ENCODE results near the gene UBFD1.

UBFD1 gene

GRCh38 chr16:23539984-23540816 lies 17.3 kb upstream of the UBFD1 start:
- TF ChIP-seq REST (IDR thresholded peaks at IDR 0.05; ENCODE audit: low read depth) (no peak), YY1 (IDR thresholded peaks at IDR 0.05; ENCODE audit: low read depth) (no peak), ZBTB7A (IDR thresholded peaks at IDR 0.05; ENCODE audit: low read depth) (no peak), RAD21 (IDR thresholded peaks at IDR 0.05; ENCODE audit: low read depth) (no peak), CEBPB (IDR thresholded peaks at IDR 0.05) (no peak), TAF1 (IDR thresholded peaks at IDR 0.05; ENCODE audit: low read depth) (no peak), CREB1 (IDR thresholded peaks at IDR 0.05; ENCODE audit: low read depth) (no peak), TCF12 (IDR thresholded peaks at IDR 0.05; ENCODE audit: low read depth) (no peak), TEAD4 (IDR thresholded peaks at IDR 0.05) (no peak), FOXM1 (IDR thresholded peaks at IDR 0.05; ENCODE audit: borderline replicate concordance, low read depth) (no peak), EGR1 (IDR thresholded peaks at IDR 0.05) (no peak), EP300 (IDR thresholded peaks at IDR 0.05; ENCODE audit: borderline replicate concordance) (no peak), NFIC (IDR thresholded peaks at IDR 0.05) (no peak)
- TF ChIP-seq, protein P1, sequence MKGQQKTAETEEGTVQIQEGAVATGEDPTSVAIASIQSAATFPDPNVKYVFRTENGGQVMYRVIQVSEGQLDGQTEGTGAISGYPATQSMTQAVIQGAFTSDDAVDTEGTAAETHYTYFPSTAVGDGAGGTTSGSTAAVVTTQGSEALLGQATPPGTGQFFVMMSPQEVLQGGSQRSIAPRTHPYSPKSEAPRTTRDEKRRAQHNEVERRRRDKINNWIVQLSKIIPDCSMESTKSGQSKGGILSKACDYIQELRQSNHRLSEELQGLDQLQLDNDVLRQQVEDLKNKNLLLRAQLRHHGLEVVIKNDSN (IDR thresholded peaks at IDR 0.05): no peak
- TF ChIP-seq, protein P2, sequence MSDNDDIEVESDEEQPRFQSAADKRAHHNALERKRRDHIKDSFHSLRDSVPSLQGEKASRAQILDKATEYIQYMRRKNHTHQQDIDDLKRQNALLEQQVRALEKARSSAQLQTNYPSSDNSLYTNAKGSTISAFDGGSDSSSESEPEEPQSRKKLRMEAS (IDR thresholded peaks at IDR 0.05): no peak

- TF ChIP-seq TEAD4 (IDR thresholded peaks at IDR 0.05): no peak
- TF ChIP-seq CEBPB (IDR thresholded peaks at IDR 0.05): no peak
- TF ChIP-seq ZBTB7A (IDR thresholded peaks at IDR 0.05; ENCODE audit: low read depth): no peak
- TF ChIP-seq, protein P1 (IDR thresholded peaks at IDR 0.05): no peak
- TF ChIP-seq TAF1 (IDR thresholded peaks at IDR 0.05; ENCODE audit: low read depth): no peak
- TF ChIP-seq REST (IDR thresholded peaks at IDR 0.05; ENCODE audit: low read depth): no peak
- no peak for TF ChIP-seq RAD21 (IDR thresholded peaks at IDR 0.05; ENCODE audit: low read depth)
- TF ChIP-seq FOXM1 (IDR thresholded peaks at IDR 0.05; ENCODE audit: borderline replicate concordance, low read depth): no peak
- TF ChIP-seq NFIC (IDR thresholded peaks at IDR 0.05): no peak
- TF ChIP-seq TCF12 (IDR thresholded peaks at IDR 0.05; ENCODE audit: low read depth): no peak
- TF ChIP-seq YY1 (IDR thresholded peaks at IDR 0.05; ENCODE audit: low read depth): no peak
These were observed 13.1 kb upstream of the UBFD1 start for GRCh38 chr16:23544436-23544835.

DNA sequence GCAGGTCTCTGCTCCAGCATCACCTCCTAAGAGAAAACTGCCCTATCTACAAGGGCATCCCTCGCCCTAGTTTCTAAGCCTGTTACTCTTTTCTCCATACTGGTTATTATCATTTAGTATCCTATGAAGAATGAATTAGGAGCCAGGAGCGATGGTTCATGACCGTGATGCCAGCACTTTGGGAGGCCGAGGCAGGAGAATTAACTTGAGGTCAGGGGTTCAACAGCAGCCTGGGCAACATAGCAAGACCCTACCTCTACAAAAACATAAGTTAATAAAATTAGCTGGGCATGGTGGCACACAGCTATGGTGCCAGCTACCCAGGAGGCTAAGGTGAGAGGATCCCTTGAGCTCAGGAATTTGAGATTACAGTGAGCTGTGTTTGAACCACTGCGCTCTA lies 7.6 kb upstream of the UBFD1 start:
- TF ChIP-seq, protein P1 (IDR thresholded peaks at IDR 0.05): no peak
- TF ChIP-seq CEBPB (IDR thresholded peaks at IDR 0.05) (no peak), YY1 (IDR thresholded peaks at IDR 0.05; ENCODE audit: low read depth) (no peak), EP300 (IDR thresholded peaks at IDR 0.05; ENCODE audit: borderline replicate concordance) (no peak), TEAD4 (IDR thresholded peaks at IDR 0.05) (no peak), REST (IDR thresholded peaks at IDR 0.05; ENCODE audit: low read depth) (no peak), CREB1 (IDR thresholded peaks at IDR 0.05; ENCODE audit: low read depth) (no peak)

DNA sequence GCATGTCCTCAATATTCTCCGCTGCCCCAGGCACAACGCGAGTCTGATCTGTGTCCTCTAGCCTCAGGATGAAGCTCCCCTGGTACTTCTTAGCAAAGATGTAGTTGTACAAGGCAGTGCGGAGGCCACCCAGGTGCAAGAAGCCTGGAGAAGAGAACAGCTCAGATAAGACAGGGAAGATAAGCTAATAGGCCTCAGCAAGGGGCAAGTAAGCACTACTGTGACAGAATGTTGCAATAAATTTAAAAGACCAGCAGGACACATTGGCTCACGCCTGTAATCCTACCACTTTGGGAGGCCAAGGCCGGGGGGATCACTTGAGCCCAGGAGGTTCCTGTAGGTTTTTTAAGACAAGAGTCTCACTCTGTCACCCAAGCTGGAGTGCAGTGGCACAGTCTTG lies 5.4 kb upstream of the UBFD1 start:
- no peak for TF ChIP-seq ZBTB7A (IDR thresholded peaks at IDR 0.05; ENCODE audit: low read depth)
- TF ChIP-seq, protein P1 (IDR thresholded peaks at IDR 0.05): no peak
- no peak for TF ChIP-seq NFIC (IDR thresholded peaks at IDR 0.05)
- TF ChIP-seq, protein P2 (IDR thresholded peaks at IDR 0.05): no peak
- TF ChIP-seq YY1 (IDR thresholded peaks at IDR 0.05; ENCODE audit: low read depth): no peak
- TF ChIP-seq TCF12 (IDR thresholded peaks at IDR 0.05; ENCODE audit: low read depth): no peak

All from Ishikawa (cell line).